ENCODE results near the gene TOMM20.

The TOMM20 gene

GRCh38 chr1:235077571-235078479 lies 50.8 kb downstream of the TOMM20 start (continued):
- TF ChIP-seq, protein P1, sequence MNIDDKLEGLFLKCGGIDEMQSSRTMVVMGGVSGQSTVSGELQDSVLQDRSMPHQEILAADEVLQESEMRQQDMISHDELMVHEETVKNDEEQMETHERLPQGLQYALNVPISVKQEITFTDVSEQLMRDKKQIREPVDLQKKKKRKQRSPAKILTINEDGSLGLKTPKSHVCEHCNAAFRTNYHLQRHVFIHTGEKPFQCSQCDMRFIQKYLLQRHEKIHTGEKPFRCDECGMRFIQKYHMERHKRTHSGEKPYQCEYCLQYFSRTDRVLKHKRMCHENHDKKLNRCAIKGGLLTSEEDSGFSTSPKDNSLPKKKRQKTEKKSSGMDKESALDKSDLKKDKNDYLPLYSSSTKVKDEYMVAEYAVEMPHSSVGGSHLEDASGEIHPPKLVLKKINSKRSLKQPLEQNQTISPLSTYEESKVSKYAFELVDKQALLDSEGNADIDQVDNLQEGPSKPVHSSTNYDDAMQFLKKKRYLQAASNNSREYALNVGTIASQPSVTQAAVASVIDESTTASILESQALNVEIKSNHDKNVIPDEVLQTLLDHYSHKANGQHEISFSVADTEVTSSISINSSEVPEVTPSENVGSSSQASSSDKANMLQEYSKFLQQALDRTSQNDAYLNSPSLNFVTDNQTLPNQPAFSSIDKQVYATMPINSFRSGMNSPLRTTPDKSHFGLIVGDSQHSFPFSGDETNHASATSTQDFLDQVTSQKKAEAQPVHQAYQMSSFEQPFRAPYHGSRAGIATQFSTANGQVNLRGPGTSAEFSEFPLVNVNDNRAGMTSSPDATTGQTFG (tag by site-specific recombination; IDR thresholded peaks at IDR 0.05; ENCODE audit: borderline replicate concordance), result peak; percentile 82; the same call in 1 of the 2 replicates
- no peak for TF ChIP-seq ZNF335 (tag by site-specific recombination; conservative IDR thresholded peaks at IDR 0.05)
- TF ChIP-seq, protein P2, sequence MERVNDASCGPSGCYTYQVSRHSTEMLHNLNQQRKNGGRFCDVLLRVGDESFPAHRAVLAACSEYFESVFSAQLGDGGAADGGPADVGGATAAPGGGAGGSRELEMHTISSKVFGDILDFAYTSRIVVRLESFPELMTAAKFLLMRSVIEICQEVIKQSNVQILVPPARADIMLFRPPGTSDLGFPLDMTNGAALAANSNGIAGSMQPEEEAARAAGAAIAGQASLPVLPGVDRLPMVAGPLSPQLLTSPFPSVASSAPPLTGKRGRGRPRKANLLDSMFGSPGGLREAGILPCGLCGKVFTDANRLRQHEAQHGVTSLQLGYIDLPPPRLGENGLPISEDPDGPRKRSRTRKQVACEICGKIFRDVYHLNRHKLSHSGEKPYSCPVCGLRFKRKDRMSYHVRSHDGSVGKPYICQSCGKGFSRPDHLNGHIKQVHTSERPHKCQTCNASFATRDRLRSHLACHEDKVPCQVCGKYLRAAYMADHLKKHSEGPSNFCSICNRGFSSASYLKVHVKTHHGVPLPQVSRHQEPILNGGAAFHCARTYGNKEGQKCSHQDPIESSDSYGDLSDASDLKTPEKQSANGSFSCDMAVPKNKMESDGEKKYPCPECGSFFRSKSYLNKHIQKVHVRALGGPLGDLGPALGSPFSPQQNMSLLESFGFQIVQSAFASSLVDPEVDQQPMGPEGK (tag by site-specific recombination; IDR thresholded peaks at IDR 0.05), result no peak
- peak; percentile 48; the same call in 1 of the 2 replicates for TF ChIP-seq ZNF133 (tag by site-specific recombination; IDR thresholded peaks at IDR 0.05)
- TF ChIP-seq ZNF707 (tag by site-specific recombination; IDR thresholded peaks at IDR 0.05), result no peak
- no peak for TF ChIP-seq ZNF138 (tag by site-specific recombination; IDR thresholded peaks at IDR 0.05; ENCODE audit: borderline replicate concordance)
- no peak; the same call in 1 of the 2 replicates for TF ChIP-seq ZNF23 (tag by site-specific recombination; IDR thresholded peaks at IDR 0.05; ENCODE audit: borderline replicate concordance)
- TF ChIP-seq ZEB2 (tag by site-specific recombination; IDR thresholded peaks at IDR 0.05), result no peak
- no peak for TF ChIP-seq ZNF404 (tag by site-specific recombination; IDR thresholded peaks at IDR 0.05)
- TF ChIP-seq SETDB1 (IDR thresholded peaks at IDR 0.05; ENCODE audit: insufficient read length, low read length), result no peak
- no peak for TF ChIP-seq ZNF560 (tag by site-specific recombination; IDR thresholded peaks at IDR 0.05; ENCODE audit: borderline replicate concordance)
- TF ChIP-seq YY2 (tag by site-specific recombination; IDR thresholded peaks at IDR 0.05), result no peak
- TF ChIP-seq ZNF37A (tag by site-specific recombination; IDR thresholded peaks at IDR 0.05), result no peak
- TF ChIP-seq, protein P3, sequence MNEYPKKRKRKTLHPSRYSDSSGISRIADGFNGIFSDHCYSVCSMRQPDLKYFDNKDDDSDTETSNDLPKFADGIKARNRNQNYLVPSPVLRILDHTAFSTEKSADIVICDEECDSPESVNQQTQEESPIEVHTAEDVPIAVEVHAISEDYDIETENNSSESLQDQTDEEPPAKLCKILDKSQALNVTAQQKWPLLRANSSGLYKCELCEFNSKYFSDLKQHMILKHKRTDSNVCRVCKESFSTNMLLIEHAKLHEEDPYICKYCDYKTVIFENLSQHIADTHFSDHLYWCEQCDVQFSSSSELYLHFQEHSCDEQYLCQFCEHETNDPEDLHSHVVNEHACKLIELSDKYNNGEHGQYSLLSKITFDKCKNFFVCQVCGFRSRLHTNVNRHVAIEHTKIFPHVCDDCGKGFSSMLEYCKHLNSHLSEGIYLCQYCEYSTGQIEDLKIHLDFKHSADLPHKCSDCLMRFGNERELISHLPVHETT (tag by site-specific recombination; IDR thresholded peaks at IDR 0.05), result no peak
- TF ChIP-seq ZNF350 (tag by site-specific recombination; IDR thresholded peaks at IDR 0.05), result no peak
- peak; percentile 78 for TF ChIP-seq ZNF18 (tag by site-specific recombination; IDR thresholded peaks at IDR 0.05)
- peak; percentile 87; the same call in 1 of the 2 replicates for TF ChIP-seq ZNF776 (tag by site-specific recombination; IDR thresholded peaks at IDR 0.05; ENCODE audit: borderline replicate concordance)
- TF ChIP-seq ZNF175 (tag by site-specific recombination; IDR thresholded peaks at IDR 0.05), result peak; percentile 71; the same call in 1 of the 2 replicates
- TF ChIP-seq ZNF112 (tag by site-specific recombination; IDR thresholded peaks at IDR 0.05), result 0 out of 2 replicates have a peak, but pooled peaks have one; percentile 63
- TF ChIP-seq KLF10 (tag by site-specific recombination; IDR thresholded peaks at IDR 0.05), result no peak
- TF ChIP-seq ZBTB6 (tag by site-specific recombination; IDR thresholded peaks at IDR 0.05), result no peak
- TF ChIP-seq ZNF174 (tag by site-specific recombination; IDR thresholded peaks at IDR 0.05), result no peak
- TF ChIP-seq, protein P4, sequence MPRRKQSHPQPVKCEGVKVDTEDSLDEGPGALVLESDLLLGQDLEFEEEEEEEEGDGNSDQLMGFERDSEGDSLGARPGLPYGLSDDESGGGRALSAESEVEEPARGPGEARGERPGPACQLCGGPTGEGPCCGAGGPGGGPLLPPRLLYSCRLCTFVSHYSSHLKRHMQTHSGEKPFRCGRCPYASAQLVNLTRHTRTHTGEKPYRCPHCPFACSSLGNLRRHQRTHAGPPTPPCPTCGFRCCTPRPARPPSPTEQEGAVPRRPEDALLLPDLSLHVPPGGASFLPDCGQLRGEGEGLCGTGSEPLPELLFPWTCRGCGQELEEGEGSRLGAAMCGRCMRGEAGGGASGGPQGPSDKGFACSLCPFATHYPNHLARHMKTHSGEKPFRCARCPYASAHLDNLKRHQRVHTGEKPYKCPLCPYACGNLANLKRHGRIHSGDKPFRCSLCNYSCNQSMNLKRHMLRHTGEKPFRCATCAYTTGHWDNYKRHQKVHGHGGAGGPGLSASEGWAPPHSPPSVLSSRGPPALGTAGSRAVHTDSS (tag by site-specific recombination; IDR thresholded peaks at IDR 0.05), result no peak
- TF ChIP-seq ZNF366 (tag by site-specific recombination; conservative IDR thresholded peaks at IDR 0.05), result no peak
- no peak for TF ChIP-seq ZNF544 (tag by site-specific recombination; IDR thresholded peaks at IDR 0.05)
- TF ChIP-seq ZNF792 (tag by site-specific recombination; IDR thresholded peaks at IDR 0.05), result no peak; the same call in 1 of the 2 replicates
- peak; percentile 99 for TF ChIP-seq ZNF670 (tag by site-specific recombination; IDR thresholded peaks at IDR 0.05; ENCODE audit: low read depth)
- TF ChIP-seq HOXA7 (CRISPR knock-in tag; IDR thresholded peaks at IDR 0.05; ENCODE audit: borderline replicate concordance), result no peak
- peak; percentile 91 for TF ChIP-seq ZNF785 (tag by site-specific recombination; IDR thresholded peaks at IDR 0.05)
- TF ChIP-seq ZNF530 (tag by site-specific recombination; IDR thresholded peaks at IDR 0.05; ENCODE audit: low read depth), result no peak
